LNCAP (cell line): ENCODE results near the gene IDUA.

ENCODE experiments used
- TF ChIP-seq, protein P1 (sequence below): fragments of 450-650 bp; IDR thresholded peaks from 2 replicates; pipeline ENCODE4 v1.5.1; 2017; ENCODE audit warnings: mild to moderate bottlenecking

The IDUA gene

GRCh38 chr4:997375-998071 is 10.7 kb downstream of the IDUA start:
- TF ChIP-seq, protein P1, sequence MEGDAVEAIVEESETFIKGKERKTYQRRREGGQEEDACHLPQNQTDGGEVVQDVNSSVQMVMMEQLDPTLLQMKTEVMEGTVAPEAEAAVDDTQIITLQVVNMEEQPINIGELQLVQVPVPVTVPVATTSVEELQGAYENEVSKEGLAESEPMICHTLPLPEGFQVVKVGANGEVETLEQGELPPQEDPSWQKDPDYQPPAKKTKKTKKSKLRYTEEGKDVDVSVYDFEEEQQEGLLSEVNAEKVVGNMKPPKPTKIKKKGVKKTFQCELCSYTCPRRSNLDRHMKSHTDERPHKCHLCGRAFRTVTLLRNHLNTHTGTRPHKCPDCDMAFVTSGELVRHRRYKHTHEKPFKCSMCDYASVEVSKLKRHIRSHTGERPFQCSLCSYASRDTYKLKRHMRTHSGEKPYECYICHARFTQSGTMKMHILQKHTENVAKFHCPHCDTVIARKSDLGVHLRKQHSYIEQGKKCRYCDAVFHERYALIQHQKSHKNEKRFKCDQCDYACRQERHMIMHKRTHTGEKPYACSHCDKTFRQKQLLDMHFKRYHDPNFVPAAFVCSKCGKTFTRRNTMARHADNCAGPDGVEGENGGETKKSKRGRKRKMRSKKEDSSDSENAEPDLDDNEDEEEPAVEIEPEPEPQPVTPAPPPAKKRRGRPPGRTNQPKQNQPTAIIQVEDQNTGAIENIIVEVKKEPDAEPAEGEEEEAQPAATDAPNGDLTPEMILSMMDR, result no peak

DNA sequence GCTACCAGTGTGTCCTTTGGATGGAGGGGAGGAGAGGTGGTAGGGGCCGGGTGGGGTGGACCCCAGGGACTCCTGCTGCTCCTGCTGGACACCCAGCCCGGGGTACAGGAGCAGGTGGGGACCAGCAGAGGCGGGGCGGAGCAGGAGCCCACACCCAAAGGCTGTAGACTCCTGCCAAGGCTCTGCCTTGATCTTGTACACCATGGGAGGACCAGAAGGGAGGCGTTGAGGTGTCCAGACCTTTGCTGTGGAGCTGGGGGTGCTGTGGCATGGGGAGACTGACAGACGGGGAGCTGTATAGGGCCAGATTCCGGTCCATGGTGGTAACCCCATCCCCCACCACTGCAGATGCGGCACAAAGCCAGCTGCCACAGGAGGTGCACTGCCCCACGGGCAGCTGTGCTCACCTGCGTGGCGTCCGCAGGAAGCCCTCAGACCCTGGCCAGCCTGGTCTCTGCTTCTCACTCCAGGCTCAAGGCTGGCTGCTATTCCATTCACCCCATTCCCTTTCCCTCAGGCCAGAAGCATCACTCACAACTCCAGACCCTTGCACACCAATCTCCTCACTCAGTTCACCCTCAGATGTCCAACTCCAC is 11.3 kb downstream of the IDUA start:
- TF ChIP-seq, protein P1, result no peak

- TF ChIP-seq, protein P1, result no peak
Measured at GRCh38 chr4:999882-1000425, 13.1 kb downstream of the IDUA start.

GRCh38 chr4:1000686-1001260 is 13.9 kb downstream of the IDUA start:
- TF ChIP-seq, protein P1, result no peak

DNA sequence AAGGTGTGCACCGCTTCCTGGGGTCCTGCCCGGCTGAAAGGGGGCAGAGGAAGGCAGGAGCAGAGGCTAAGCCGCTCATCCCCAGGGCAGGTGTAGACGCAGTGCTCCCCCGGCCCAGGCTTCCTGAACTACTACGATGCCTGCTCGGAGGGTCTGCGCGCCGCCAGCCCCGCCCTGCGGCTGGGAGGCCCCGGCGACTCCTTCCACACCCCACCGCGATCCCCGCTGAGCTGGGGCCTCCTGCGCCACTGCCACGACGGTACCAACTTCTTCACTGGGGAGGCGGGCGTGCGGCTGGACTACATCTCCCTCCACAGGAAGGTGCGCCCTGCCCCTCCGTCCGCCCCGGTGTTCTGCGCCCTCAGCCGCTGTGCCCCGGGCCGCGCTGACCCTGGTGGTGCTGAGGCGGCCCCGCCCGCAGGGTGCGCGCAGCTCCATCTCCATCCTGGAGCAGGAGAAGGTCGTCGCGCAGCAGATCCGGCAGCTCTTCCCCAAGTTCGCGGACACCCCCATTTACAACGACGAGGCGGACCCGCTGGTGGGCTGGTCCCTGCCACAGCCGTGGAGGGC is 14.8 kb downstream of the IDUA start:
- TF ChIP-seq, protein P1, result no peak

DNA sequence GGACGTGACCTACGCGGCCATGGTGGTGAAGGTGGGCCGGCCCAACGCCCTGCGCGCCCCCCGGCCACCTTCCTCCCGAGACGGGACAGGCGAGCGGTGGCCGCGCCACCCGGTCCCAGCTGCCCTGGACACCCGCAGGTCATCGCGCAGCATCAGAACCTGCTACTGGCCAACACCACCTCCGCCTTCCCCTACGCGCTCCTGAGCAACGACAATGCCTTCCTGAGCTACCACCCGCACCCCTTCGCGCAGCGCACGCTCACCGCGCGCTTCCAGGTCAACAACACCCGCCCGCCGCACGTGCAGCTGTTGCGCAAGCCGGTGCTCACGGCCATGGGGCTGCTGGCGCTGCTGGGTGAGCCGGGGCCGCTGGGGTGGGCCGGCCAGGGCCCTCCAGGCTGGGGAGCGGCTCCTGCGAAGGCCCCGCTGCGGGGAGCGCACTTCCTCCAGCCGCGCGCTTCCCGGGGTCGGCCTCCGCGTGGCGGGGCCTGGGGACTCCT is 15.3 kb downstream of the IDUA start:
- TF ChIP-seq, protein P1, result no peak

GRCh38 chr4:1002631-1003251 is 15.9 kb downstream of the IDUA start:
- TF ChIP-seq, protein P1, result no peak
